Astrocyte (in vitro differentiated cells and primary cell): ENCODE results near the gene TMEM52B.
A peak's percentile ranks its signal among the peaks of the same experiment; 100 is the strongest.

Source experiments
- CTCF ChIP-seq: IDR thresholded peaks from 2 replicates; pipeline ENCODE4 v1.5.1; 2011; ENCODE audit warnings: low read depth, mild to moderate bottlenecking, inconsistent platforms, low read length, moderate library complexity; ENCODE audit not compliant: insufficient read depth
- EZH2 ChIP-seq: IDR thresholded peaks from 2 replicates; pipeline ENCODE4 v1.6.1; 2012; ENCODE audit warnings: mild to moderate bottlenecking, low read length, inconsistent platforms; ENCODE audit not compliant: insufficient read depth

DNA sequence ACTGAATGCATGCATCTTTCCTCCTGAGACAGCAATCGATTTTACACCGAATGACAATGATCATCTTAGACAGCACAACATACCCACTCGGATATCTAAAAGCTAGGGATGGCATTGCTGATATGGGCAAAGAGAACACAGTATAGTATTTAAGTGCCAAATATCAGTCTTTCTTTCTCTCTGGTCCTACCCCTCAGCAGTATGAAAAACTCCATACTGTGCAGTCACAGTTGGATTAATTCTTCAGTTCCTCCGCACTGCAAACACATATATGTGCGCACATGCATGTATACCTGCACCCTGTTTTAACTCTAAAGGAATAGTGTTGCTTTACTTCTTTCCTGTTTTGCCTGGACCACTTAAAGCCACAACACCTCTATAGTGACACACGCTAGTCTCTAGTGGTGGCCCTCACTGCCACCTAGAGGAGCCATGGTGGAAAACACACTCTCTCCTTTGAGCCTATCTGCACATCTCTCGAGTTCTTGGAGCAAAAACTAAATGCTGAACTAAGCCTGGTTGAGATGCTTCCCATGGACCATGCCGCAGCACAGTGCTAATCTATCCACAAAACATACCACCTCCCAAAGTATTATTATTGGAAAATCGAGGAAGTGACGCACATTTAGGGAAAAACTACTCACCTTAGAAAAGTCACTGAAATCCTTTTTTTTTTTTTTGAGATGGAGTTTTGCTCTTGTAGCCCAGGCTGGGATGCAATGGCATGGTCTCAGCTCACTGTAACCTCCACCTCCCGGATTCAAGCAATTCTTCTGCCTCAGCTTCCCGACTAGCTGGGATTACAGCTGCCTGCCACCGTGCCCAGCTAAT lies 11.9 kb downstream of the TMEM52B start:
- TF ChIP-seq EZH2 (no peak), CTCF (peak; percentile 53)
